Spleen (tissue), 7 donors: ENCODE measurements around the gene ADAM21.

Experiments
- CTCF ChIP-seq, 11 experiments: fragments of 200-600 bp in 7 of 11; fragments of 450-650 bp in 4 of 11; sonication (generic) in 4 of 11; IDR thresholded peaks in 8 of 11; conservative IDR thresholded peaks in 3 of 11; 1 replicate in 7 of 11; 2 replicates in 4 of 11; pipeline versions ENCODE4 v1.4.0 to v1.8.0; 2016 to 2021; ENCODE audit warnings: antibody characterized with exemption in 11 of 11, inconsistent platforms in 4 of 11, mild to moderate bottlenecking in 1 of 11
- POLR2A ChIP-seq, 3 donors: fragments of 450-650 bp; IDR thresholded peaks; one replicate each; pipeline ENCODE4 v1.5.1; 2017; ENCODE audit warnings: antibody characterized with exemption in 3 of 3, mild to moderate bottlenecking in 1 of 3
- POLR2AphosphoS5 ChIP-seq, 3 donors: sonication (generic); formaldehyde crosslinking; IDR thresholded peaks; one replicate each; pipeline ENCODE4 v1.5.1; 2017; ENCODE audit warnings: antibody characterized with exemption in 3 of 3
- donor health status: DM: no; HTN: no; CAD: no; lungs with moderate emphysema.
- donor health status: DM: no; HTN: no; CAD: no.
- donor health status: DM: no; HTN: no; CAD: no.

- TF ChIP-seq CTCF (IDR thresholded peaks at IDR 0.05 in 8 of 11, conservative IDR thresholded peaks at IDR 0.05 in 3 of 11): no peak
- TF ChIP-seq POLR2A (IDR thresholded peaks at IDR 0.05): no peak
- TF ChIP-seq POLR2AphosphoS5 (IDR thresholded peaks at IDR 0.05): no peak
These were observed 2.8 kb downstream of the ADAM21 start for GRCh38 chr14:70454731-70455130.
